Epidermal melanocyte (primary cell): Measurements from ENCODE around the gene SCAMP1.

Source experiments
- DNase-seq: peaks from one replicate; pipeline ENCODE4 v3.0.0; 2011; ENCODE audit warnings: low spot score; ENCODE audit not compliant: insufficient read length

SCAMP1 gene

GRCh38 chr5:78511121-78511906 lies 150.9 kb downstream of the SCAMP1 start:
- DNase-seq: no peak

GRCh38 chr5:78512435-78512834 lies 152.0 kb downstream of the SCAMP1 start:
- DNase-seq: no peak

- no peak for DNase-seq
Measured at GRCh38 chr5:78513441-78513840, 153.0 kb downstream of the SCAMP1 start.

- no peak for DNase-seq
Measured at GRCh38 chr5:78514427-78515330, 154.3 kb downstream of the SCAMP1 start.

- no peak for DNase-seq
Measured at GRCh38 chr5:78515670-78516069, 155.3 kb downstream of the SCAMP1 start.

DNA sequence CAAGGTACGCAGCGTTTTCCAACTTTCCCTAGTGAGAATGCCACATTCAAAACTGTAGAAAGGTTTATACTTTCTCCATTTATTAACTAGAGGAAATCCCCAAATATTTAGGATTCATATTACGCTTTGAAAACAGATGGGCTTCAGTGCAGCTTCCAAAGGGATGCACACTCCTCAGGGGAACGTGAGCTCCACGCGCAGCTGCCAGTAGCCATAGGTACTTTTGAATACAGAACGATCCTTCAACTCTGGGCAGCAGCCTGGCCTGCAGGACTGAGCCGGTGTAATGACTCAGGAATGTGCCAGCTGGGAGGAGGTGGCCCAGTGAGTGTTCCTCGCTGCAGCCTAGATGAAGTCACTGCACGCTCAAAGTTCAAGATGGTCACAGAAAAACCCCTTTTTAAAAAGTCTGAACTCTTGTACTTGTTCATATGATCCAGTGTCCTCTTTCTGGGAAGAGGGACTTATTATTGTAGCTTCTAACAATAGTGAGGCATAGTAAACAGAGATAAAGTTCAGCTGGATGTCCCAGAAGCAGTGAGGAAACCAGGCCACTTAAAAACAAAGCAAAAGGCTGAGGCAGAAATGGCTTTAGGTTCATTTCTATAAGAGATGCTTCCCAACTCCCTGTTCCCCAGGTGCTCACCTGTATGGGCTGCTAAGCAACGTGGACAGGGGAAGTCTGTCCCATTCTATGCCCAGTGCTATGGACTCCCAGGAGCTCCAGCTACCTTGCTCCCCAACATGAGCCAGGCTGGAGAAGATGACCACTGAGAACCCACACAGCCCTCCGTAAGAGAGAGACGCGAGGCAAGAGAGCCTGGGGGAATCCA lies 158.2 kb downstream of the SCAMP1 start:
- DNase-seq: peak; percentile 81

GRCh38 chr5:78519198-78519941 lies 159.0 kb downstream of the SCAMP1 start:
- DNase-seq: no peak

DNA sequence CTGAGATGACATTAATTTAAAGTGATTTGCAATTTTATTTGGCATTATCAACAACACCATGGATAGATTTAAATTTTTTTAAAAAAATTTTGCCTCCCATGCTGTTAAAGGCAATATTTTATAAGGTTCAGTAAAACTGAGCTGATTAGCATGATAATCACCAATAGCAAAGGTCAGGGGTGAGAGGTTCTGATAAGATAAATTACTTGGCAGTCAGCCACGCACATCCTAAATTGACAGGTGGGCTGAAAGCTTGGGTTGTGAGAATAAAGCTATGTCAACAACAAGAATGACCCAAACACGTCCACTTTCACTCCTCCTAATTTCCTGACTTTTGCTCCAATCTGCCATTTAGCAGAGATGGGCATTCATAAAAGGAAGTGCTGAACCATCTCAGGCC lies 161.0 kb downstream of the SCAMP1 start:
- no peak for DNase-seq

- no peak for DNase-seq
Measured at GRCh38 chr5:78522476-78523260, 162.3 kb downstream of the SCAMP1 start.

- no peak for DNase-seq
Measured at GRCh38 chr5:78523314-78524193, 163.1 kb downstream of the SCAMP1 start.

- DNase-seq: no peak
Measured at GRCh38 chr5:78526049-78526525, 165.7 kb downstream of the SCAMP1 start.

DNA sequence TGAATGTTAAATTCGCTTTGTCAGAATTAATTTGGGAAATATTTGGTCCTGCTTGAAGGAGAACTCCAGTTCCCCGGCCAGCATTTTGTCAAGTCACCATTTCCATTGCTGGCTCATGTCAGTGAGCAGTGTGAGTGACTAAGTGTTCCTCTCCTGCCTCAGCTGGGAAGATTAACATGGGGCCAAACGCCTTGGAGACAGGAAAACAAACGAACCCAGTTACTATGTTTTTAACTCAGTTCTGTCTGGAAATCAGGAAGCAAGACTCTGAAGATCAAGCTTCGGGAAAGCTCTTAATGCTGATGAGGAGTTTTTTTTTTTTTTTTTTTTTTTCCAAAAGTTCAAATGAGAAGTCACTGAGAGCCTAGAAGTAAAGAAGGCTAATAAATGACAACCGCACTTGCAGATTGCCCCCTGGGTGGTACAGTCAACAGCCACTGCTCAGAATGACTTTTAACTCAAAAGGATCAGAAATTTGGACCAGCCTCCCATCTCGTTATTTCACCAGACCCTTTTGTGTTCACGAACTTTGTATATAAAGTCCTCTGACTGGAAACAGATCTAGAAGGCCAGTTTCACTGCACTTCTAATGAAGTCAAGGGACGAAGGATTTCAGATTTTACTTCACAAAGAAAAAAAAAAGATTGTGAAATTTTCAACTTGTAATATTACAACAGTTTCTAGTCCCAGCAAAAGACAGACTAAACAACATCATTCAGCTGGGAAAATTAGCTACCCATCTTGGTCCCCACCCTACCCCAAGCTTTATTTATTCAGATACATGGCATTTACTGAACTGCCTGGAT lies 166.8 kb downstream of the SCAMP1 start:
- no peak for DNase-seq

GRCh38 chr5:78527925-78528324 lies 167.5 kb downstream of the SCAMP1 start:
- DNase-seq: no peak
